Stimulated activated CD4-positive, alpha-beta T cell treated with anti-CD3 and anti-CD28 coated beads, Interleukin-4, amount 100 ng/mL, for 24 hours (primary cell): ENCODE results near the gene SORBS2.
"Not testable (repeated sequence)": the region's sequence is repeated elsewhere in the genome, so short reads cannot be mapped to it uniquely, and the experiment has no call there.

ENCODE experiments used
- DNase-seq: peaks from one replicate; pipeline ENCODE4 v3.0.0-alpha.2; 2020

Gene SORBS2

DNA sequence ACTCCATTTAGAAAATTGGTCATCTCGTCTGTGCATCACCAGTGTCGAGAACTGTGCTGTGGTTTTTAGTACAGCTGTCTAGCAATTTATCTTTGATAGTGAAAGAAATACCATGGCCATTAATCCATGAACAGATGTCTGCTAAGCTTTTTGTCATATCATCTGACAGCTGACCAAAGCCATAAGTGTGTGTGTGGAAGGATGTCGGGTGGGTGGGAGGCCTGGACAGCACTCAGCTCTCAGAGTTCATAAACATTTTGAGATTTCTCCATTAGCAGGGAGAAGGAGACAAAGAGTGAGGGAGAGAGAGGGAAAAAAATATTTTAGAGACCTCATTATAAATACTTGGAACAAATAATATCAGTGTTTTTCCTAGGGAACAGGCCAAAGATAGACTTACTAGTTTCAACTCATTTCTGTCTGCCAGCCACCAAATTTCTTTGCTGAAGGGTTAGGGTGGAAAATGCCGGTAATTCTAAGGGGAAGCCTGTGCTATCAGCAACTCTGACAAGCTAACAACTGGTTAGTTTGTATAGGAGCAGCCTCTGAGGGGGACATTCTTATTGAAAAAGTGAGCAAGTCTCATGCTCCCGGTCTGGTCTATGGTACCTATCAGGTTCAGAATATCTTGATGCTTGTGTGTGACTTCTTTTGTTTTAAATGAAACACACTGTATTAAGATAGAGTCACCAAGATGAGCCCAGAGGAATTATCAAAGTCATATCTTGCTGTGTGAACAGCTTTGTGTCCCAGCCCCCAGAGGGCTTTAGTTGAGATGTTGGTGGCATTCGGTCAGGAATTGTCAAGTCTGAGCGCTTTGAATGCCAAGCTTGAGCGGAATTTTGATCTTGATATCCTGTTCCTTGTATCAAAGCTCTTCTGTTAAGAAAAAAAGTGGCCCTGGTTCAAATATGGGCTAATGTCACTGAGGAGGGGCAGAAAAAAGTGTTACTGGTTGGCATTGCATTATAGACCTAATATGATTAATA is 234.7 kb downstream of the SORBS2 start:
- no peak for DNase-seq

DNA sequence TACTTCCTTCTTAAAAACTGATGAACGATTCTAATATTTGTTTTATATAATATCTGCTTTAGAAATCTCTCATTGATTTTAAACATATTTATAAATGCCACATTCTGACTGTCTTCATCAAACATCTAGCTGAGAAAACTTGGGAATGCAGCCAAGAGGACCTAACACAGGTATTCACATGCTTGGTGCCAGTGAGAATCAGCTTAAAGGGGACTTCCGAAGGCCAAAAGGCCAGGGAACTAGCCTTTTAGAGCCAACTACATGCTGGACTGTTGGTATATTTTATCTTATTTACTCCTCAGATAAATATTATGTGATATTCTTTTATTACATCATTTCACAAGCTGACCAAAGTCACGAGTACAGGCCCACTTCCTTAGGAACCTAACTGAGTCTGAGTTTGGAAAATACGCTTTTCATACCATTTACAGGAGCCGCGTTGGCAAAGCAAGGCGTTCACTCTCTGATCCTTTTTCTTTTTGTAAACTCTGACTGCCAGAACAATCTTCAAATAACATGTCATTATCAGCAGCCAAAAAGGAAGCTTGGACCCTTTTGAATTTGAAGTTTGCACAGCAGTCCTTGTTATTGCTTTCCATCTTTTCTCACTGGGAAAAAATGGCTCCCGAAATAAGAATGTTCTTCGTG is 235.6 kb downstream of the SORBS2 start:
- no peak for DNase-seq

DNA sequence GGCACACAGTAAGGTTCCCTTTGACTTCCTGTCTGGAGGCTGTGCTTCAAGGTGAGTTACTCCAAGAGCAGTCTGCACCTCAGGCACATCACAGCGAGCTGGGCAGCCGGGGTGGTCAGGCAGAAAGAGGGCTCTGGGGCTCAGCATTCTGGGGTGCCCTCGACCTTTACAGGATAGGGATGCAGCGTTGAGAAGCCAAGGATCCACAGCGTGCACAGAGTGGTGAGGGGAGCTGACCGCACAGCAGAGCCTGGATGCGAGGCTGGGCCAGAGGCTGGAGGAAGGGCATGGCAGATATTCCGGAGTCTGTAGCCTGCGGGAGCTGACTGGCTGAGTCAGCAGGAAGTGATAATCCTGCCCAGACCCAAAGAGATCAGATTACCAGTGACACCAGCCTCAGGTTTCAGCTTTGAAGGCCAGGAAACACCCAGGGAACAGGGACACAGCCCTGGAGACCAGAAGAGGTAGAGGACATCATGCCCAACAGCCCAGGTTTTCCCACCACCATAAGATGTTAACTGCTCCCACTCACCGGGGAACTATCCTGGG is 238.3 kb downstream of the SORBS2 start:
- no peak for DNase-seq

DNA sequence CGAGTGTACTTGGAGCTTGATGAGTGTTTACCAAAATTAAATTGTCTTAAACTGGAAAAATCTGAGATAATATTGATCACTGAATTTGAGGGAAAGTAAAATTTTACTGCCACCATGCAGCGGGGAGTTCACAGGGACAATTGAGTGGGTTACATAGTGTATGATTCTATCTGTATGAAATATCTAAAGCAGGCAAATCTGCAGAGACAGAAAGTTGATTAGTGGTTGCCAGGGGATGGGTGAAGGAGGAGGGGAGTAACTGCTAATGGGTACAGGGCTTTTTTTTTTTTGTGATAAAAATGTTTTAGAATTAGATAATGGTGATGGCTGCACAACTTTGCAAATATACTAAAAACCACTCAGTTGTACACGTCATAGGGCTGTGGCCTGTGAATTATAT is 241.3 kb downstream of the SORBS2 start:
- no peak for DNase-seq

DNA sequence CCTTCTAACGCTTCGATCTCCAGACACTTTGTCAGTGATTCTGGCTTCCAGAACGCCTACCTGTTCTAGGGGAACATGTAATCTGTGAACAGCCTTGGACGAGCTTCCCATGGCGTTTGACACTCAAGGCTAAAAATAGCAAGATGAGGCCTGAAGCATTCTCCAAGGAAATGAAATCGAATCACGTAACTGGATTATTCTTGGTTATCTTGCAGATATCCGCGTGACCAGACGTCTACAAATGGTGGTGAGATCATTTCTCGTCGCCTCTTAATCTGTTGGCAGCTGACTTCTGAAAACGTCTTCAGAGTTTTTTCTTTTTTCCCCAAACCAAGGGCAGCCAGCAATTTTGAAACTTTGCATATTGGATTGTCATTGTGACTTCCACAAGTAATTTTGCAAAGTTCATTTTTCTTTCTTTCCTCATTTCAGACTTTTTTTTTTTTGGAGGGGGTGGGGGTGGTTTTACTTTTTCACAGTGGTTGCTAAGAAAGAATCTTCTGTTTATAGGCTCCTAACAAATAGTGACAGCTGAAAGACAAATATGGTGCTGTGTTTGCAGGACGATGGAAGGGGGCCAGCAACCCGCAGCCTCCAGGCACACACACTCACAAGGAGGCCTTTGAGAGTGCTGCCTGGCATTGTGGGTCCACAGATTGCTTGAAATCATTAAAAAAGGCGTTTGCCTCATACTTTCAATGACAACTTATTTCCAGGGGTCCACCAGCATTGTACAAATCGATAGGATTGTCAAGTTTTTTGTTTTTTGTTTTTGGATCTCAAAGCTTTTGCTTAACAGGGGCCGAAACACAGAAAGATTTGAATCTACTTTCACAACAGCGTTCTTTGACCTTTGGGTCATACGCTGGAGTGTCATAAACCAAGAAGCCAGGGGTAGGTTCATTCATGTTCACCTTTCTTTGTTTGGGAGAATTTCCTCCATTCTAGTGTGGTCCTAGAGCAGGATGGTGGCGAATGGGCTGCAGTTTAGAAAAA is 244.3 kb downstream of the SORBS2 start:
- DNase-seq: no peak

DNA sequence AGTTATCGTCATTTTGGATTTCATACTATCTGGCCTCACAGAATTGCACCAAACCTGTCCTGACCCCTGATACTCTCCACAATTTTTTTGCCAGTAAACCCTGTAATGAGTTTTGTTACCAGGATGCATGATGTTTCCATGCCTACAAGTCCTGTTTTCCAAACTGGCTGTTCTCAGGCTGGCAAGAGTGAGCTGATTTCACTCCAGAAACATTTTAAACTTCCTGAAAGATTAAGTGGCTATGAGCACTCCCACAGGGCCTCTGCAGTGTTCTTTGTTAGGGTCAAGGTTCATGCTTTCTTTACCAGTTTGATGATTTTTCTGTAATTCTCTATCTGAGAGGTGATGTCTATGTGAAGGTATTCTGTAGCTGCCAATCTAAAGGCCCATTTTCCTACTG is 245.0 kb downstream of the SORBS2 start:
- no peak for DNase-seq

DNA sequence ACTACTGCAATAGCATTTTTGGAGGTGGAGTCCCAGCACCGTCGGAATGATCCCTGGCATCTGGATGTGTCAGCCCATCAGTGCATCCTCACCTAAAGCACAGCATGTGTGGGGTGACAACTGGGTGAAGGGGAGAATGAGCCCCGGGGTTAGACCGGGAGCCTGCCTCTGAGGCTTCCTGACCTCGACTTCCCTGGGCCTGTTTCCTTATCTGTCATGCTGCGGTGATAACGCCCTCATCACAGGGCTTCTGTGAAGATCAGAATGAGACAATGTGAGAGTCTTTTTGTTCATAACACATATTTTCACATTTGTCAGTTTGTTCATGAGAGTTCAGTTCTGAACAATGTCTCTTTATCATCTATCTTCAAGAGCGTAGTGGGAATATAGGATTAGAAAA is 245.6 kb downstream of the SORBS2 start:
- DNase-seq: no peak

DNA sequence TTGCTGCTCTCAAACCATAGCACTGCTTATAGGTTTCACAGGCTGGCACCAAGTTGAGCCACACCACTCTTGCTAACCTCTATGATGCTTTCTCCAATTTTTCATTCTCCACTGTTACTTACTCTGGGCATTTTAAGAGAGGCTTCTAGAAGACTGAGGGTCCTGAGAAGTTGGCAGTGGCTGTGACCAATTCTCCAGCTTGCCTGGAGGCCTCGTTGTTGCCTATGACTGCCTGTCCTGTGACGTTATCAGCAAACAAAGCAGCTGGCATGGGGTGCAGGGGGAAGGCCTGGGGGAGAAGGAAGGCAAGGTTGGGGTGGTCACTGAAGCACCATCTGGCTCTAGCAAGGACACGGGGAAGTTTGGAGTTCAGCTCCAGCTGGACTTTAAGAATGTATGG is 246.3 kb downstream of the SORBS2 start:
- no peak for DNase-seq

DNA sequence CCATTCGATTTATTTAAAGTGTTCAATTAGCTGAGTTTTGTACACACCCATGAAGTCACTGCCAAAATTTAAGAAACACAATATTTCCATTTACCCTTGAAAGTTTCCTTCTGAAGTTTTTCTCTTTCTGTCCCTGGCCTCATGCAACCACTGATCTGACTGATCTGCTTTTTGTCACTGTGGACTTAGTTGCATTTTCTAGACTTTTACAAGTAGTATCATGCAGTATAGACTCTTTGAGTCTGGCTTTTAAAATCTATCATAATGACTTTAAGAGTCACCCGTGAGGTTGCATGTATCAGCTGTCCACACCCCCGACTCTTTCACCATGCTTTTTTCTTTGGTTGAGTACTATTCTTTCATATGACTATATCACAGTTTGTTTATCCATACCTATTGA is 247.6 kb downstream of the SORBS2 start:
- no peak for DNase-seq

DNA sequence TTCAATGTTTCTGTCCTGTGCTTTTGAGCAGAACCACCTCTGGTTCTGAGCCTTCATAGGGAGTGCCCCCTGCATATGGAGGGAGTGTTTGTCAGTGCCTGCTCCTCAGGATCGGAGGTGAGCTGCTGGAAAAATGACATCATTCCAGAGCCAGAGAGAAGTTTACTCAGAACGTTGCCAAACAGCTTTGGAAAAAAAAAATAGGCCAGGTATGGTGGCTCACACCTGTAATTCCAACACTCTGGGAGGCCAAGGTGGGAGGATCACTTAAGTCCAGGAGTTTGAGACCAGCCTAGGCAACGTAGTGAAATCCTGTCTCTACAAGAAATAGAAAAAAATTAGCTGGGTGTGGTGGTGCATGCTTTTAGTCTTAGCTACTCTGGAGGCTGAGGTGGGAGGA is 249.5 kb downstream of the SORBS2 start:
- DNase-seq: no peak

DNA sequence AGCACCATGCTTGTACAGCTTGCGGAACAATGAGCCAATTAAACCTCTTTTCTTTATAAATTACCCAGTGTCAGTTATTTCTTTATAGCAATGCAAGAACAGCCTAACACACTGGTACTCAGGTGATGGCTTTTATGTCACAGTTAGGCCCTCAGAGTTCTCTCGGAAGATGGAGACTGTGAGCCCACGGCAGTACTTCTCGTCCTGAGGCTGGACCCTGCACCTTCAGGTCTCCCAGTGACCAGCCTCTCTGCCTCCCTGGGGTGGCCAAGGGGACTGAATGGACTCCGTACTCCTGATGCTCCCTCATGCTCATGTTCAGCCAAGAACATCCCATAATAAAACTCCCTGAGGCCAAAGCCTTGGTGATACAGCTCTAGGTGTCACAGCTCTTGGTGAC is 251.7 kb downstream of the SORBS2 start:
- DNase-seq: no peak

DNA sequence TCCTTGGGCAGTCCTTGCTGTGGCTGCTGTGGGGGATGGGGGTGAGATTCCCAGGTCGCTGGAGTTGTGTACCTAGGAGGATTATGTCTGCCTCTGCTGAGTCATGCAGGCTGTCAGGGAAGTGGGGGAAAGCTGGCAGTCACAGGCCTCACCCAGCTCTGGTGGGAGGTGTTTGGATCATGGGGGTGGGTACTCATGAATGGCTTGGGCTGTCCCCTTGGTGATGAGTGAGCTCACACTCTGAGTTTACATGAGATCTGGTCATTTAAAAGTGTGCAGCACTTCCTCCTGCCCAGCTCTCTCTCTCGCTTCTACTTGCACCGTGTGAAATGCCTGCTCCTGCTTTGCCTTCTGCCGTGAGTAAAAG is 252.1 kb downstream of the SORBS2 start:
- DNase-seq: no peak

DNA sequence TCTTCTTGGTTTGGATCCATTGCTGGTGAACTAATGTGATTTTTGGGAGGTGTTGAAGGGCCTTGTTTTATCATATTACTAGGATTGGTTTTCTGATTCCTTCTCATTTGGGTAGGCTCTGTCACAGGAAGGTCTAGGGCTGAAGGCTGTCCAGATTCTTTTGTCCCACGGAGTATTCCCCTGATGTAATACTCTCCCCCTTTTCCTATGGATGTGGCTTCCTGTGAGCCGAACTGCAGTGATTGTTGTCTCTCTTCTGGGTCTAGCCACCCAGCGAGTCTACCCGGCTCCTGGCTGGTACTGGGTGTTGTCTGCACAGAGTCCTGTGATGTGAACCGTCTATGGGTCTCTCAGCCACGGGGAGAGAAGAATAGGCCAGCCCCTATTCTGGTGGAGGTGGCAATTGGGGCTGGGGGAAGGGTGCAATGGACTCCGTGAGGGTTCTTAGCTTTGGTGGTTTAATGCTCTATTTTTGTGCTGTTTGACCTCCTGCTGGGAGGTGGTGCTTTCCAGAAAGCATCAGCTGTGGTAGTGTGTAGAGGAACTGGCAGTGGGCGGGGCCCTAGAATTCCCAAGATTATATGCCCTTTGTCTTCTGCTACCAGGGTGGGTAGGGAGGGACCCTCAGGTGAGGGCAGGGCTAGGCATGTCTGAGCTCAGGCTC is 252.6 kb downstream of the SORBS2 start:
- not testable (repeated sequence) for DNase-seq

DNA sequence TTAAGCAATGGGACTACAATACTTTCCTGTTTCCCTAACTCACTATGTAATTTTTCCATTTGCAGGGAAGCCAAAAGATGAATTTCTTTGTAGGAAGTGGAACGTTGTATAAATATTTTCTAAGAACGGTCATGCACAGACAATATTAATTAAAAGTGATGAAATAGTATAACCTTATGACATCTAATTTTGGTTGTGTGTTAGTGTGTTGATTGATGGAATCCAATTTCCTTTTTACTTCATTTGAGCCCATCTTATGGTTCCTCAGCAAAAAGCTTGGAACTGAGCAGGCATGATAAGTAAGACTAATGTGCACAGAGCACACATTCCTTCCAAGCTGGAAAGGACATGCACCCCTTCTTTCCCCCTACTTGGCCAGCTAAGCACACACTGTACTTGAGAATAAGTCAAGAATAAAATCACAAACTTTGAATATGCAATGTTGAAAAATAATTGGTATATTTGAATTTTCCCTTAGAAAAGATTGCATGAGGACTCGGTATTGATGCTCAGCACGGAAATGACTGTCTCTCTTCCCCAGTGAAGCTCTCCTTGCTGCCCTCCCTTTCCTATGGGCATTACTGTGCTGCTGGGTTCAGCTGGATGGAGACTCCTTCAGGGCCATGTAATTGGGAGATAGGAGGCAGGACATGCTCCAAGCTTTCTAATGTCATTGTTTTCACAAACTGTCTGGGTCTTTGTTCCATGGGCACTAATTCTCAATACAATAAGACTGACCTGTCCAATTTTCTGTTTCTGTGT is 257.4 kb downstream of the SORBS2 start:
- DNase-seq: no peak

DNA sequence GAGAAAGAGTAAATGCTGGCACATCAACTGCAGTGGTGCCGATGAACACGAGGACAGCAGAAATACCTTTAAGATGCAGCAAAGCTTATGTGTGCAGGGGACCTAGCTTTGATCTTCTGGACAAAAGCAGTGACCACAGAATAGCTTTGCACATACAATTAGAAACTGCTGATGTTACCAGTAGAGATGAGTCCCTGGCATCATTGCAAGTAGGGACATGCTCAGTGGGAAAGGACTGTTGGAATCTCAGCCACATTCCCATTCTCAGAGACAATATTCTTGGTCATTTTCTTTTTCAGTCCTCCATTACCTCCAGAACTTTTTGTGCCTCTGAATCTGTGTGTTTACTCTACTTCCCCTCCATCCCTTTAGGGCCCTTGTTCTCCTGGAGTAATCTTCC is 259.7 kb downstream of the SORBS2 start:
- no peak for DNase-seq

DNA sequence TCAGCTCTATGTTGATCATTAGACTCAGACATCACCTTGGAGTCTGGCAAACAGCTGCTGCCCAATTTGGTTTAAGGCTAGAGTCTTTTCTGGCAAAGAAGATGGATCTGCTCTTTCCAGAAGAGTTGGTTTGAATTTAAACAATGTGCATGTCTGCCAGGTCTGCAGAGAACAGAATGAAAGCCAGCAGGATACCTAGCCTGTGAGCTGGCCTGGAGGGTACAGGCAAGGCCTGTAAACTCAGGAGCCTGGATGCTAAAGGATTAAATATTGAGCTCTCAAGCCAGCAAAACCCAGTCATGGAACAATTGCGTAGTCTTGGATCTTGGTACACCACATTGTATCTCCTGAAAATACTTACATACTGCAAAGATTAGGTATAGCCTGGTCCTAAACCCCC is 261.1 kb downstream of the SORBS2 start:
- no peak for DNase-seq

DNA sequence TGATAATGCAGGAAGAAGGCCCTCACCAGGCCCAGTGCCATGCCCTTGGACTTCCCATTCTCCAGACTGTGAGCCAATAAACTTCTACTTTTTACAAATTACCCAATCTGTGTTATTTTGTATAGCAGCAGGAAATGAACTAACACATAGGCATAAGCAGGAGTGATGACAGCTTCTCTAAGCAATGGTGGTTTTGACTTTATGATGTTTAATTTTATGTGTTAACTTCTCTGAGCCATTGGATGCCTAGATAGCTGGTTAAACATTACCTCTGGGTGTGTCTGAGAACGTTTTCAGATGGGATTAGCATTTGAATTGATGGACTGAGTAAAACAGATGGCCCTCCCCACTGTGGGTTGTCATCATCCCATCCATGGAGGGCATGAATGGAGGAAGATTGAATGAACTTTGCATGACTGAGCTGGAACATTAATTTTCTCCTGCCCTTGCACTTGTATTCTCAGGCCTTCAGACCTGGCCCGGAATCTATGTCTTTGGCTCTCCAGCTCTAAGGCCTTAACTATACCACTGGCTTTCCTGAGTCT is 262.8 kb downstream of the SORBS2 start:
- no peak for DNase-seq

DNA sequence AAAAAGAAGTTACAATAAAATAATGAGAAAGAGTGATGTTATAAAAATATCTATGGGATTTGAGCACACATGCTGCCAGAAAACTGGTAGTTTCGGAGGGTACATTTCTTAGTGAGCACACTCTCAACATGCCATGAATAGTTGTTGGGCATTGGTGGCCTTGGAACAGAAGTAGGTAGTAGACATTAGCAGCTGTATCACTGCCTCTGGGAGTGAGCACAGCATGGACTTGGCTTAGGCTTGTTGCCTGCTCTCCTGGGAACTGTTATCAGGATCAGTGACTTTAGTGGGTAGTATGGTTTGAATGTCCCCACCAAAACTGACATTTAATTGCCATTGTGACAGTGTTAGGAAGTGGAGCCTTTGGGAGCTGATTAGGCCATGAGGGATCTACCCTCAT is 263.4 kb downstream of the SORBS2 start:
- DNase-seq: no peak

DNA sequence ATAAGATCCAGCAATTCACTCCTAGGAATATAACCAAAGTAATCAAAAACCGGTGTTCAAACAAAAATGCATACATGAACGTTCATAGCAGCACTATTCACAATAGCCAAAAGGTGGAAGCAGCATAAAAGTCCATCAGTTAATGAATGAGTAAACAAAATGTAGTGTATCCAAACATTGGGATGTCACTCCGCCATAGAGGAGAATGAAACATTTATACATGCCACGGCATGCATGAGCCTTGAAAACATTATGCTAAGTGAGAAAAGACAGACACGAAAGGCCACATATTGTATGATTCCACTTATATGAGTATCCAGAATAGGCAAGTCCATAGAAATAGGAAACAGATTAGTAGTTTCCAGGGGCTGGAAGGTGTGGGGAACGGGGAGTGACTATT is 265.7 kb downstream of the SORBS2 start:
- no peak for DNase-seq

DNA sequence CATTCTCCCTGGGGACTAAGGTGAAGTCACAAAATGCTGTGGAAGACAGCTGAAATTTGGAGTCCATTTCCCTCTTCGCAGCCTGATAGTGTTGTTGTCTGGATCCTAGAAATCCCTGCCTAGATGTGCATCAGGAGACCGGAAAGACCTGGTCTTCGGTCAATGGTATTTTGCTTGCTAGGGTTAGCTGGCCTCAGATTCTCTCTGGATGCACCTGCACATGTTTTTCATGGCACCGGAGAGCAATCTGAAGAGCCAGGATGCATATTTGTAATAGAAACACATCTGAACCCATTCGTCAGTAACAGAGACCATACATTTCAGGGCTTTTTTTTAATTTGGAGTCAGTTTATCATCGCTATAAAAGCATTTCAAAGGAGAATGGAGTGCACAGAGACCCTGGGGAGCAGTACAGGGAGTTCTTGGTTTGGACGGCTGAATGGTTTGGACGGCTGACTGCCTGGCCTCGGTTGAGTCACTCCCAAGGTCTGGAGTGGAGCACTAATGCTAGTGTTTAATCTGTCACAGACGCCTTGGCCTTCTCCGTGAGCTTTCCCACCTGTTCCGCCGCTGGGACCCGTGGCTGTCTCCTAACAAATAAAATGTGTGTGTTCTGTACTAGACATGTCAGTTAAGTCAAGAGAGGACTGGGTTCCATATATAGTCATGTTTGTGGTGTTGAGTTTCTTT is 269.2 kb downstream of the SORBS2 start:
- DNase-seq: no peak
